NOMO-1 treated with dmso at 0.1 percent for 144 hours (cell line): ENCODE data around the gene CCDC112.
"Not testable (repeated sequence)": the region's sequence is repeated elsewhere in the genome, so short reads cannot be mapped to it uniquely, and the experiment has no call there.

ENCODE experiments used
- DNase-seq: peaks from one replicate; lab custom pipeline; 2025; ENCODE audit not compliant: unreplicated experiment; lab: John Stamatoyannopoulos, UW

Gene CCDC112

GRCh38 chr5:115296124-115297022, at the start of gene CCDC112:
TSS of gene CCDC112 (minus strand) at chr5:115296654. CDS start at chr5:115296543, 111 bp downstream.
- DNase-seq: peak; percentile 31

GRCh38 chr5:115345344-115345743, 48.9 kb upstream of the CCDC112 start:
- DNase-seq: no peak

GRCh38 chr5:115343855-115344254, 47.4 kb upstream of the CCDC112 start:
- DNase-seq: no peak

- no peak for DNase-seq
These were observed 46.3 kb upstream of the CCDC112 start for GRCh38 chr5:115342590-115343377.

- no peak for DNase-seq
These were observed 45.3 kb upstream of the CCDC112 start for GRCh38 chr5:115341745-115342144.

- no peak for DNase-seq
These were observed 42.4 kb upstream of the CCDC112 start for GRCh38 chr5:115338851-115339250.

- DNase-seq: no peak
These were observed 41.4 kb upstream of the CCDC112 start for GRCh38 chr5:115337882-115338281.

- no peak for DNase-seq
These were observed 40.5 kb upstream of the CCDC112 start for GRCh38 chr5:115336964-115337363.

- no peak for DNase-seq
These were observed 39.8 kb upstream of the CCDC112 start for GRCh38 chr5:115336201-115336720.

- DNase-seq: no peak
These were observed 38.8 kb upstream of the CCDC112 start for GRCh38 chr5:115335301-115335700.

- peak; percentile 13 for DNase-seq
These were observed 36.7 kb upstream of the CCDC112 start for GRCh38 chr5:115333164-115333563.

GRCh38 chr5:115330830-115331229, 34.4 kb upstream of the CCDC112 start:
- no peak for DNase-seq

- peak; percentile 50 for DNase-seq
These were observed 33.0 kb upstream of the CCDC112 start for GRCh38 chr5:115329475-115329874.

GRCh38 chr5:115328617-115329274, 32.3 kb upstream of the CCDC112 start:
- not testable (repeated sequence) for DNase-seq

- no peak for DNase-seq
These were observed 29.0 kb upstream of the CCDC112 start for GRCh38 chr5:115325296-115325959.

GRCh38 chr5:115324021-115324420, 27.6 kb upstream of the CCDC112 start:
- DNase-seq: no peak

- no peak for DNase-seq
These were observed 26.3 kb upstream of the CCDC112 start for GRCh38 chr5:115322729-115323128.

GRCh38 chr5:115321309-115321708, 24.9 kb upstream of the CCDC112 start:
- no peak for DNase-seq

GRCh38 chr5:115320515-115320914, 24.1 kb upstream of the CCDC112 start:
- no peak for DNase-seq

- no peak for DNase-seq
These were observed 23.6 kb upstream of the CCDC112 start for GRCh38 chr5:115320006-115320405.

GRCh38 chr5:115319007-115319406, 22.6 kb upstream of the CCDC112 start:
- no peak for DNase-seq
